Measurements from ENCODE around the gene ST8SIA6.
"Not testable (repeated sequence)": the region's sequence is repeated elsewhere in the genome, so short reads cannot be mapped to it uniquely, and the experiment has no call there.

ST8SIA6 gene

GRCh38 chr10:17340144-17340829 lies 114.1 kb downstream of the ST8SIA6 start:
- DNase-seq, result no peak

GRCh38 chr10:17335065-17335464 lies 119.3 kb downstream of the ST8SIA6 start:
- DNase-seq, result no peak

GRCh38 chr10:17330501-17330900 lies 123.9 kb downstream of the ST8SIA6 start:
- no peak for DNase-seq

GRCh38 chr10:17326377-17326776 lies 128.0 kb downstream of the ST8SIA6 start:
- DNase-seq, result no peak

- DNase-seq, result not testable (repeated sequence)
Observed at GRCh38 chr10:17321957-17322356, 132.4 kb downstream of the ST8SIA6 start.

- DNase-seq, result no peak
Observed at GRCh38 chr10:17316488-17317170, 137.8 kb downstream of the ST8SIA6 start.

GRCh38 chr10:17309435-17309834 lies 145.0 kb downstream of the ST8SIA6 start:
- DNase-seq, result no peak

- no peak for DNase-seq
Observed at GRCh38 chr10:17307123-17307522, 147.3 kb downstream of the ST8SIA6 start.

- no peak for DNase-seq
Observed at GRCh38 chr10:17292375-17292774, 162.0 kb downstream of the ST8SIA6 start.

- DNase-seq, result no peak
Observed at GRCh38 chr10:17290226-17290625, 164.2 kb downstream of the ST8SIA6 start.

GRCh38 chr10:17289763-17290162 lies 164.6 kb downstream of the ST8SIA6 start:
- no peak for DNase-seq

- DNase-seq, result no peak
Observed at GRCh38 chr10:17286562-17287550, 167.5 kb downstream of the ST8SIA6 start.

- no peak for DNase-seq
Observed at GRCh38 chr10:17282311-17282710, 172.1 kb downstream of the ST8SIA6 start.

GRCh38 chr10:17278607-17279240 lies 175.7 kb downstream of the ST8SIA6 start:
- DNase-seq, result no peak

- DNase-seq, result no peak
Observed at GRCh38 chr10:17276756-17277424, 177.5 kb downstream of the ST8SIA6 start.

GRCh38 chr10:17273403-17273802 lies 181.0 kb downstream of the ST8SIA6 start:
- DNase-seq, result no peak

GRCh38 chr10:17272648-17273047 lies 181.7 kb downstream of the ST8SIA6 start:
- DNase-seq, result no peak

All from femur (tissue), 1 donor.